Ectodermal cell (in vitro differentiated cells): ENCODE data around the gene FAM53A.

Experiments used
- H3K27ac ChIP-seq: 2 replicates; pipeline ENCODE4 v1.7.0; 2013; ENCODE audit warnings: mild to moderate bottlenecking, low read depth, low read length; ENCODE audit not compliant: insufficient read depth, poor library complexity, severe bottlenecking
- H3K27me3 ChIP-seq: 2 replicates; pipeline ENCODE4 v1.7.0; 2013; ENCODE audit warnings: mild to moderate bottlenecking, low read length; ENCODE audit not compliant: insufficient read depth, control insufficient read depth, poor library complexity, severe bottlenecking
- H3K36me3 ChIP-seq: one replicate; pipeline ENCODE4 v1.7.0; 2013; ENCODE audit warnings: low read length; ENCODE audit not compliant: control insufficient read depth, insufficient read depth
- H3K4me1 ChIP-seq: one replicate; pipeline ENCODE4 v1.7.0; 2013; ENCODE audit warnings: low read length; ENCODE audit not compliant: control insufficient read depth, insufficient read depth
- H3K4me3 ChIP-seq: 2 replicates; pipeline ENCODE4 v1.7.0; 2013; ENCODE audit warnings: low read depth, low read length, control low read depth; ENCODE audit not compliant: insufficient read depth
- H3K9me3 ChIP-seq: 2 replicates; pipeline ENCODE4 v1.7.0; 2013; ENCODE audit warnings: mild to moderate bottlenecking, low read length, moderate library complexity; ENCODE audit not compliant: control insufficient read depth
- WGBS, 2 experiments: methylation state at CpG; one replicate each; pipeline ENCODE4 v1.1.7; 2013; ENCODE audit warnings: missing lambda C conversion rate in 2 of 2; 5-methylcytosine and 5-hydroxymethylcytosine counted together

The FAM53A gene

DNA sequence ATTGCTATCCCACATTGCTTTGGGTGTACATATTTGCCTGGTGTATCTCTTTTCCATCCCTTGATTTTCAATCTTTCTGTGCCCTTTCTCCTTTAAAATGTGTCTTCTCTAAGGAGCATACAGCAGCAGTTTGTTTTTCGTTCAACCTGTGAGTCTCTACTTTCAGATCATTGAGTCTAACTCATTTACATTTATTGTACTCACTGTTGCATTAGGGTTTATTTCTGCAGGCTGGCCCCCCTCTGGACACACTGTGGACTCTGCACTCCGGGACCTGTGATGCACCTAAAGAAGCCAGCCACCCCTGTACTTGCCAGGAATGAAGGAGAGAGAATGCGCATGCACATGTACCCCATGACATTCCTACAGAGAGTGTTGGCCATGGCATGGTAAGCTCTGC is 93.0 kb downstream of the FAM53A start:
- H3K4me3 ChIP-seq: no peak overlapping the region
- no peaks in the 10 kb centered on the region for H3K9me3 ChIP-seq
- WGBS, 2 experiments: 96 to 97% methylated on average over 3 of the region's 3 CpGs
- H3K36me3 ChIP-seq: no peaks in the 10 kb centered on the region
- H3K27ac ChIP-seq: no peak overlapping the region
- H3K27me3 ChIP-seq: no peaks in the 10 kb centered on the region
- H3K4me1 ChIP-seq: no peaks in the 10 kb centered on the region

DNA sequence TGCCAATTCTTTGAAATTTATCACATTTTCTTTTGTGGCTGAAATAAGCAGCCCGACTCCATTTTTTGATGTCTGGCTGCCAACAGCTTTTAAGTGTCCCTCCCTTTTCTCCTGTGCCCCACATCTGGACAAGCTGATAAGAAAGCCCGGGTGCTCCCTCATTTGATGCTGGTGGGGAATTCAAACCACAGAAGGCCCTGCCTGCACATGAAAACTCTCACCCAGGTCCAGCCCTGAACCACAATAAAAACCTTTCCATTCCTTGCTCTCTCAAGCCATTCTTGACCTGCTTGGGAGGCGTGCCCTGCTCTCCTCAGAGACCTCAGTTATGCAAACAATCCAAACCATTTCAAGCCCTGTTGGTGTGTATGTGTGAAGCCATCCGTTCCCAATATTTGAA is 93.9 kb downstream of the FAM53A start:
- no peaks in the 10 kb centered on the region for H3K9me3 ChIP-seq
- no peaks in the 10 kb centered on the region for H3K4me1 ChIP-seq
- no peaks in the 10 kb centered on the region for H3K36me3 ChIP-seq
- WGBS, 2 experiments: 61 to 76% methylated on average over 4 of the region's 4 CpGs
- H3K27ac ChIP-seq: no peak overlapping the region
- H3K4me3 ChIP-seq: no peak overlapping the region
- H3K27me3 ChIP-seq: no peaks in the 10 kb centered on the region
